Measurements from ENCODE around the gene CTBP2.

The CTBP2 gene

GRCh38 chr10:125148528-125148927 is 11.8 kb downstream of the CTBP2 start:
- Histone ChIP-seq H3K4me3 (no peak overlapping the region), H3K27me3 (no peaks in the 10 kb centered on the region), H3K36me3 (peaks cover 0 to 9% (median 5%) of the 10 kb centered on the region in 3 donors), H3K4me1 (peaks cover 7 to 100% (median 88%) of the 10 kb centered on the region in 4 donors), H3K27ac (peak overlapping the region; percentile 71 to 89), H3K9me3 (no peaks in the 10 kb centered on the region)
- no peak for TF ChIP-seq CTCF (IDR thresholded peaks at IDR 0.05)
- DNase-seq, result no peak
- intact Hi-C loops (cut with DNase I; ENCODE audit: low total_unique reads), result no loop called here

- Histone ChIP-seq H3K4me1 (peaks cover 7 to 99% (median 84%) of the 10 kb centered on the region in 4 donors), H3K27ac (peak overlapping the region; percentile 71 to 89), H3K36me3 (peaks cover 0 to 9% (median 5%) of the 10 kb centered on the region in 3 donors), H3K4me3 (peak overlapping the region in 1 of 2 donors; percentile 23), H3K27me3 (no peaks in the 10 kb centered on the region), H3K9me3 (no peaks in the 10 kb centered on the region)
- no peak for TF ChIP-seq CTCF (IDR thresholded peaks at IDR 0.05)
- peak; percentile 52 to 84 for DNase-seq
- intact Hi-C loops (cut with DNase I; ENCODE audit: low total_unique reads), result loop anchor here (2.0 kb wide), 1 partner anchor 31 kb away; no protein-coding TSS in a partner anchor
Measured at GRCh38 chr10:125147971-125148439, 12.4 kb downstream of the CTBP2 start.

GRCh38 chr10:125146791-125147579 is 13.4 kb downstream of the CTBP2 start:
- TF ChIP-seq CTCF (IDR thresholded peaks at IDR 0.05), result no peak

GRCh38 chr10:125145636-125146035 is 14.7 kb downstream of the CTBP2 start:
- no peak for DNase-seq

More at GRCh38 chr10:125146791-125147579, 13.4 kb downstream of the CTBP2 start:
- peak overlapping the region in 1 of 2 donors; percentile 23 for H3K4me3 ChIP-seq
- no peaks in the 10 kb centered on the region for H3K9me3 ChIP-seq
- H3K27ac ChIP-seq, result peak overlapping the region; percentile 71 to 89
- DNase-seq, result peak in 1 of 2 donors; percentile 87
- H3K36me3 ChIP-seq, result peaks cover 0 to 9% (median 5%) of the 10 kb centered on the region in 3 donors
- no peaks in the 10 kb centered on the region for H3K27me3 ChIP-seq
- peaks cover 7 to 98% (median 78%) of the 10 kb centered on the region in 4 donors for H3K4me1 ChIP-seq
- intact Hi-C loops (cut with DNase I; ENCODE audit: low total_unique reads), result loop anchor here (2.0 kb wide), 1 partner anchor 30 kb away; no protein-coding TSS in a partner anchor

More at GRCh38 chr10:125145636-125146035, 14.7 kb downstream of the CTBP2 start:
- peak overlapping the region in 1 of 2 donors; percentile 14 for H3K27ac ChIP-seq
- intact Hi-C loops (cut with DNase I; ENCODE audit: low total_unique reads), result loop anchor here (2.0 kb wide), 1 partner anchor 29 kb away; no protein-coding TSS in a partner anchor
- H3K9me3 ChIP-seq, result no peaks in the 10 kb centered on the region
- H3K4me3 ChIP-seq, result no peak overlapping the region
- TF ChIP-seq CTCF (IDR thresholded peaks at IDR 0.05), result no peak
- H3K4me1 ChIP-seq, result peaks cover 7 to 98% (median 74%) of the 10 kb centered on the region in 4 donors
- H3K27me3 ChIP-seq, result no peaks in the 10 kb centered on the region
- H3K36me3 ChIP-seq, result peaks cover 0 to 5% (median under 1%) of the 10 kb centered on the region in 3 donors

All from tibial artery (tissue), 4 donors.